Neural cell (in vitro differentiated cells): ENCODE measurements around the gene PLCL1. TPM values are rescaled to one million over a fixed set of nuclear protein-coding genes. Genes with fewer than 3 reads are reported as not detected.

Source experiments
- H2AFZ ChIP-seq: fragments of 200-600, 300-800 bp; sonication (generic), shearing (Covaris generic); 2 replicates; pipeline ENCODE4 v1.6.0; 2014; ENCODE audit warnings: low read depth, mild to moderate bottlenecking, antibody characterized with exemption, low read length, moderate library complexity
- H3F3A ChIP-seq: fragments of 200-600 bp; shearing (Covaris generic); 2 replicates; pipeline ENCODE4 v1.6.1; 2016; ENCODE audit warnings: mild to moderate bottlenecking, moderate library complexity, mixed read lengths, antibody characterized with exemption, low read length; ENCODE audit not compliant: insufficient read depth, poor library complexity, severe bottlenecking
- H3K27ac ChIP-seq: fragments of 200-600, 300-800 bp; sonication (generic), shearing (Covaris generic); 2 replicates; pipeline ENCODE4 v1.5.1; 2014; ENCODE audit warnings: mild to moderate bottlenecking, low read length, moderate library complexity
- H3K27me3 ChIP-seq: fragments of 300-800, 200-600 bp; sonication (generic), shearing (Covaris generic); 2 replicates; pipeline ENCODE4 v1.6.0; 2014; ENCODE audit warnings: mild to moderate bottlenecking, low read depth, low read length, moderate library complexity; ENCODE audit not compliant: insufficient read depth
- H3K36me3 ChIP-seq: fragments of 300-800, 200-600 bp; sonication (generic), shearing (Covaris generic); 2 replicates; pipeline ENCODE4 v1.5.1; 2014; ENCODE audit warnings: mild to moderate bottlenecking, antibody characterized with exemption, low read length, moderate library complexity; ENCODE audit not compliant: insufficient read depth
- H3K4me2 ChIP-seq: fragments of 300-800, 200-600 bp; sonication (generic), shearing (Covaris generic); 2 replicates; pipeline ENCODE4 v1.6.0; 2014; ENCODE audit warnings: mild to moderate bottlenecking, low read length
- H3K4me3 ChIP-seq: fragments of 300-800, 200-600 bp; sonication (generic), shearing (Covaris generic); 2 replicates; pipeline ENCODE4 v1.5.1; 2014; ENCODE audit warnings: mild to moderate bottlenecking, low read length, moderate library complexity
- H3K79me2 ChIP-seq: fragments of 200-600 bp; shearing (Covaris generic); replicated peaks from 2 replicates; pipeline ENCODE4 v1.6.0; 2014; ENCODE audit warnings: mild to moderate bottlenecking, low read length, moderate library complexity; ENCODE audit not compliant: insufficient read depth
- H3K9ac ChIP-seq: fragments of 300-800, 200-600 bp; sonication (generic), shearing (Covaris generic); 2 replicates; pipeline ENCODE4 v1.6.1; 2016; ENCODE audit warnings: mild to moderate bottlenecking, low read length, mixed read lengths
- H3K9me2 ChIP-seq: fragments of 200-600 bp; shearing (Covaris generic); 2 replicates; pipeline ENCODE4 v1.6.1; 2016; ENCODE audit warnings: mild to moderate bottlenecking, low read length, mixed read lengths; ENCODE audit not compliant: insufficient read depth
- H3K9me3 ChIP-seq: fragments of 200-600, 300-800 bp; sonication (generic), shearing (Covaris generic); 2 replicates; pipeline ENCODE4 v1.6.1; 2016; ENCODE audit warnings: mild to moderate bottlenecking, mixed run types, low read length, moderate library complexity, mixed read lengths
- H4K20me1 ChIP-seq: fragments of 200-600 bp; shearing (Covaris generic); 2 replicates; pipeline ENCODE4 v1.6.1; 2016; ENCODE audit warnings: mild to moderate bottlenecking, mixed run types; ENCODE audit not compliant: insufficient read depth
- EP300 ChIP-seq: fragments of 450-650 bp; conservative IDR thresholded peaks from 2 replicates; pipeline ENCODE4 v1.6.1; 2014; ENCODE audit warnings: antibody characterized with exemption, mild to moderate bottlenecking, moderate library complexity; ENCODE audit not compliant: poor library complexity, severe bottlenecking
- EZH2 ChIP-seq: fragments of 200-600, 300-800 bp; shearing (Covaris generic), sonication (generic); IDR thresholded peaks from 2 replicates; pipeline ENCODE4 v1.6.1; 2014; ENCODE audit warnings: antibody characterized with exemption, low read length, borderline replicate concordance, mild to moderate bottlenecking; ENCODE audit not compliant: insufficient read depth, poor library complexity, severe bottlenecking
- MXI1 ChIP-seq: fragments of 450-650 bp; conservative IDR thresholded peaks from 2 replicates; pipeline ENCODE4 v1.6.1; 2014; ENCODE audit warnings: antibody characterized with exemption, mild to moderate bottlenecking; ENCODE audit not compliant: poor library complexity, severe bottlenecking
- POLR2AphosphoS5 ChIP-seq: IDR thresholded peaks from 2 replicates; pipeline ENCODE4 v1.6.1; 2012
- RAD21 ChIP-seq: fragments of 450-650 bp; conservative IDR thresholded peaks from 2 replicates; pipeline ENCODE4 v1.6.1; 2014; ENCODE audit warnings: antibody characterized with exemption, mild to moderate bottlenecking, moderate library complexity
- SMC3 ChIP-seq: fragments of 450-650 bp; conservative IDR thresholded peaks from 2 replicates; pipeline ENCODE4 v1.6.1; 2014; ENCODE audit warnings: antibody characterized with exemption, mild to moderate bottlenecking, moderate library complexity; ENCODE audit not compliant: poor library complexity
- TAF1 ChIP-seq: IDR thresholded peaks from 2 replicates; pipeline ENCODE4 v1.6.1; 2012; ENCODE audit warnings: low read depth
- polyA plus RNA-seq: library from polyadenylated mRNA; depleted of rRNA; stranded (reverse); fragments of >200 nt; gene quantifications from 2 replicates; pipeline ENCODE4 v1.2.3, GENCODE V29; 2014
- TF ChIP-seq, protein P1 (sequence below): IDR thresholded peaks from 2 replicates; pipeline ENCODE4 v1.6.1; 2012; ENCODE audit warnings: borderline replicate concordance
- TF ChIP-seq, protein P2 (sequence below): fragments of 450-650 bp; IDR thresholded peaks from 2 replicates; pipeline ENCODE4 v1.5.1; 2014; ENCODE audit warnings: antibody characterized with exemption, mild to moderate bottlenecking, moderate library complexity; ENCODE audit not compliant: poor library complexity, severe bottlenecking

PLCL1 gene
- polyA plus RNA-seq, 1 donor from 2014 or later: 6.8 TPM

DNA sequence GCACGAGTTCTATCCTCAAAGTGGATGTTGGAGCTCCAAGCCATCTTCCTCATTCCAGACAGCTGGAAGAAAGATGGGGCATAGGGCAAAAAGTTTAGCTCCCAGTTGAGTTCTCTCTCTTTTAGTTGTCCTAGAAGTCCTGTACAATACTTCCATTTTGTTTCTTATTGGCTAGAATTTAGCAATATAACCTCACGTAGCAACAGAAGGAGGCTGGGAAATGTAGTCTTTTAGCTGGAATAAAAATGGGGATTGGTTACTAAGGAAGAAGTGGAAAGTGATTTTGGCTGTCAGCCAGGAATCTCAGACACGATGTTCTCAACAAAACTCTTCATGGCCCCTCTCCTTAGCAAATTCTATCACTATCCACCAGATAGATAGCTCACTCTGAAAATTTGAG, 79.9 kb downstream of the PLCL1 start:
- Histone ChIP-seq H3K9me2 (no peaks in the 10 kb centered on the region), H4K20me1 (no peaks in the 10 kb centered on the region), H3K27ac (no peak overlapping the region), H3K4me3 (no peak overlapping the region), H3K9me3 (no peaks in the 10 kb centered on the region), H3F3A (no peaks in the 10 kb centered on the region), H3K4me2 (no peak overlapping the region), H3K9ac (no peak overlapping the region), H2AFZ (no peak overlapping the region), H3K79me2 (no peaks in the 10 kb centered on the region), H3K36me3 (no peaks in the 10 kb centered on the region), H3K27me3 (no peaks in the 10 kb centered on the region)
- TF ChIP-seq POLR2AphosphoS5 (no peak), SMC3 (no peak), EZH2 (no peak), MXI1 (no peak), TAF1 (no peak), EP300 (no peak), RAD21 (no peak)
- TF ChIP-seq, protein P1, sequence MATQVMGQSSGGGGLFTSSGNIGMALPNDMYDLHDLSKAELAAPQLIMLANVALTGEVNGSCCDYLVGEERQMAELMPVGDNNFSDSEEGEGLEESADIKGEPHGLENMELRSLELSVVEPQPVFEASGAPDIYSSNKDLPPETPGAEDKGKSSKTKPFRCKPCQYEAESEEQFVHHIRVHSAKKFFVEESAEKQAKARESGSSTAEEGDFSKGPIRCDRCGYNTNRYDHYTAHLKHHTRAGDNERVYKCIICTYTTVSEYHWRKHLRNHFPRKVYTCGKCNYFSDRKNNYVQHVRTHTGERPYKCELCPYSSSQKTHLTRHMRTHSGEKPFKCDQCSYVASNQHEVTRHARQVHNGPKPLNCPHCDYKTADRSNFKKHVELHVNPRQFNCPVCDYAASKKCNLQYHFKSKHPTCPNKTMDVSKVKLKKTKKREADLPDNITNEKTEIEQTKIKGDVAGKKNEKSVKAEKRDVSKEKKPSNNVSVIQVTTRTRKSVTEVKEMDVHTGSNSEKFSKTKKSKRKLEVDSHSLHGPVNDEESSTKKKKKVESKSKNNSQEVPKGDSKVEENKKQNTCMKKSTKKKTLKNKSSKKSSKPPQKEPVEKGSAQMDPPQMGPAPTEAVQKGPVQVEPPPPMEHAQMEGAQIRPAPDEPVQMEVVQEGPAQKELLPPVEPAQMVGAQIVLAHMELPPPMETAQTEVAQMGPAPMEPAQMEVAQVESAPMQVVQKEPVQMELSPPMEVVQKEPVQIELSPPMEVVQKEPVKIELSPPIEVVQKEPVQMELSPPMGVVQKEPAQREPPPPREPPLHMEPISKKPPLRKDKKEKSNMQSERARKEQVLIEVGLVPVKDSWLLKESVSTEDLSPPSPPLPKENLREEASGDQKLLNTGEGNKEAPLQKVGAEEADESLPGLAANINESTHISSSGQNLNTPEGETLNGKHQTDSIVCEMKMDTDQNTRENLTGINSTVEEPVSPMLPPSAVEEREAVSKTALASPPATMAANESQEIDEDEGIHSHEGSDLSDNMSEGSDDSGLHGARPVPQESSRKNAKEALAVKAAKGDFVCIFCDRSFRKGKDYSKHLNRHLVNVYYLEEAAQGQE: no peak
- TF ChIP-seq, protein P2, sequence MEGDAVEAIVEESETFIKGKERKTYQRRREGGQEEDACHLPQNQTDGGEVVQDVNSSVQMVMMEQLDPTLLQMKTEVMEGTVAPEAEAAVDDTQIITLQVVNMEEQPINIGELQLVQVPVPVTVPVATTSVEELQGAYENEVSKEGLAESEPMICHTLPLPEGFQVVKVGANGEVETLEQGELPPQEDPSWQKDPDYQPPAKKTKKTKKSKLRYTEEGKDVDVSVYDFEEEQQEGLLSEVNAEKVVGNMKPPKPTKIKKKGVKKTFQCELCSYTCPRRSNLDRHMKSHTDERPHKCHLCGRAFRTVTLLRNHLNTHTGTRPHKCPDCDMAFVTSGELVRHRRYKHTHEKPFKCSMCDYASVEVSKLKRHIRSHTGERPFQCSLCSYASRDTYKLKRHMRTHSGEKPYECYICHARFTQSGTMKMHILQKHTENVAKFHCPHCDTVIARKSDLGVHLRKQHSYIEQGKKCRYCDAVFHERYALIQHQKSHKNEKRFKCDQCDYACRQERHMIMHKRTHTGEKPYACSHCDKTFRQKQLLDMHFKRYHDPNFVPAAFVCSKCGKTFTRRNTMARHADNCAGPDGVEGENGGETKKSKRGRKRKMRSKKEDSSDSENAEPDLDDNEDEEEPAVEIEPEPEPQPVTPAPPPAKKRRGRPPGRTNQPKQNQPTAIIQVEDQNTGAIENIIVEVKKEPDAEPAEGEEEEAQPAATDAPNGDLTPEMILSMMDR: no peak

DNA sequence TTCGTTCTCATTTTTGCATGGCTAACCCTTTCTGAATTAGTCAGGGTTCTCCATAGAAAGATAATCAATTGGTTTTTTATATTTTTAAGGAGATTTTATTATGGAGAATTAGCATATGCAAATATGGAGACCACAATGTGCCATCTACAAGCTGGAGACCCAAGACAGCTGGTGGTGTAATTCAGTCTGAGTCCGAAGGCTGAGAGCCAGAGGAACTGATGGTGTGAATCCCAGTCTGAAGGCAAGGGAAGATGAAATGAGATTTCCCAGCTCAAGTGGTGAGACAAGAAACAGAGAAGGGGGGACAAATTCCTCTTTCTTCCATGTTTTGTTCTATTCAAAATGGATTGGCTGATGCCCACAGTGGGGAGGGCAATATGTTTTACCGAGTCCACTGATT, 80.7 kb downstream of the PLCL1 start:
- H4K20me1 ChIP-seq: no peaks in the 10 kb centered on the region
- TF ChIP-seq MXI1 (no peak), EP300 (no peak)
- TF ChIP-seq, protein P2: no peak
- no peak overlapping the region for H3K4me3 ChIP-seq
- no peaks in the 10 kb centered on the region for H3K27me3 ChIP-seq
- no peaks in the 10 kb centered on the region for H3K9me3 ChIP-seq
- H3F3A ChIP-seq: no peaks in the 10 kb centered on the region
- H2AFZ ChIP-seq: no peak overlapping the region
- H3K36me3 ChIP-seq: no peaks in the 10 kb centered on the region
- H3K79me2 ChIP-seq: no peaks in the 10 kb centered on the region
- H3K9ac ChIP-seq: no peak overlapping the region
- no peaks in the 10 kb centered on the region for H3K9me2 ChIP-seq
- H3K27ac ChIP-seq: no peak overlapping the region
- H3K4me2 ChIP-seq: no peak overlapping the region
